NB4 (cell line): Measurements from ENCODE around the gene GSK3B.

ENCODE experiments used
- DNase-seq: peaks from one replicate; pipeline ENCODE4 v3.0.0; 2010; ENCODE audit warnings: low read depth
- H3K4me3 ChIP-seq: one replicate; pipeline ENCODE4 v1.5.1; 2011; ENCODE audit warnings: mild to moderate bottlenecking, low read depth, low read length, moderate library complexity
- MAX ChIP-seq: IDR thresholded peaks from 2 replicates; pipeline ENCODE4 v1.6.1; 2011; ENCODE audit warnings: low read depth, low read length
- MYC ChIP-seq: IDR thresholded peaks from 2 replicates; pipeline ENCODE4 v1.6.1; 2011; ENCODE audit warnings: low read depth, low read length
- POLR2A ChIP-seq: IDR thresholded peaks from 2 replicates; pipeline ENCODE4 v1.6.1; 2011; ENCODE audit warnings: mild to moderate bottlenecking; ENCODE audit not compliant: insufficient read length; ENCODE audit errors: extremely low read depth
- TF ChIP-seq, protein P1 (sequence below): IDR thresholded peaks from one replicate; pipeline ENCODE4 v1.5.1; 2012; ENCODE audit warnings: low read depth, low read length

GSK3B gene

GRCh38 chr3:119825820-119826219 is 268.4 kb downstream of the GSK3B start:
- TF ChIP-seq, protein P1, sequence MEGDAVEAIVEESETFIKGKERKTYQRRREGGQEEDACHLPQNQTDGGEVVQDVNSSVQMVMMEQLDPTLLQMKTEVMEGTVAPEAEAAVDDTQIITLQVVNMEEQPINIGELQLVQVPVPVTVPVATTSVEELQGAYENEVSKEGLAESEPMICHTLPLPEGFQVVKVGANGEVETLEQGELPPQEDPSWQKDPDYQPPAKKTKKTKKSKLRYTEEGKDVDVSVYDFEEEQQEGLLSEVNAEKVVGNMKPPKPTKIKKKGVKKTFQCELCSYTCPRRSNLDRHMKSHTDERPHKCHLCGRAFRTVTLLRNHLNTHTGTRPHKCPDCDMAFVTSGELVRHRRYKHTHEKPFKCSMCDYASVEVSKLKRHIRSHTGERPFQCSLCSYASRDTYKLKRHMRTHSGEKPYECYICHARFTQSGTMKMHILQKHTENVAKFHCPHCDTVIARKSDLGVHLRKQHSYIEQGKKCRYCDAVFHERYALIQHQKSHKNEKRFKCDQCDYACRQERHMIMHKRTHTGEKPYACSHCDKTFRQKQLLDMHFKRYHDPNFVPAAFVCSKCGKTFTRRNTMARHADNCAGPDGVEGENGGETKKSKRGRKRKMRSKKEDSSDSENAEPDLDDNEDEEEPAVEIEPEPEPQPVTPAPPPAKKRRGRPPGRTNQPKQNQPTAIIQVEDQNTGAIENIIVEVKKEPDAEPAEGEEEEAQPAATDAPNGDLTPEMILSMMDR, result no peak
- H3K4me3 ChIP-seq, result no peak overlapping the region
- no peak for DNase-seq

- DNase-seq, result no peak
Measured at GRCh38 chr3:119819806-119820205, 274.4 kb downstream of the GSK3B start.

GRCh38 chr3:119818937-119819336 is 275.3 kb downstream of the GSK3B start:
- TF ChIP-seq MYC (no peak), POLR2A (no peak), MAX (no peak)
- TF ChIP-seq, protein P1, result no peak
- DNase-seq, result no peak
- no peak overlapping the region for H3K4me3 ChIP-seq

More at GRCh38 chr3:119819806-119820205, 274.4 kb downstream of the GSK3B start:
- H3K4me3 ChIP-seq, result no peak overlapping the region
- no peak for TF ChIP-seq MYC
- TF ChIP-seq, protein P1, result no peak
- TF ChIP-seq POLR2A, result no peak
- TF ChIP-seq MAX, result no peak

GRCh38 chr3:119817583-119818363 is 276.5 kb downstream of the GSK3B start:
- DNase-seq, result no peak
- TF ChIP-seq POLR2A, result no peak
- TF ChIP-seq MYC, result no peak
- TF ChIP-seq, protein P1, result no peak
- TF ChIP-seq MAX, result no peak
- H3K4me3 ChIP-seq, result no peak overlapping the region

DNA sequence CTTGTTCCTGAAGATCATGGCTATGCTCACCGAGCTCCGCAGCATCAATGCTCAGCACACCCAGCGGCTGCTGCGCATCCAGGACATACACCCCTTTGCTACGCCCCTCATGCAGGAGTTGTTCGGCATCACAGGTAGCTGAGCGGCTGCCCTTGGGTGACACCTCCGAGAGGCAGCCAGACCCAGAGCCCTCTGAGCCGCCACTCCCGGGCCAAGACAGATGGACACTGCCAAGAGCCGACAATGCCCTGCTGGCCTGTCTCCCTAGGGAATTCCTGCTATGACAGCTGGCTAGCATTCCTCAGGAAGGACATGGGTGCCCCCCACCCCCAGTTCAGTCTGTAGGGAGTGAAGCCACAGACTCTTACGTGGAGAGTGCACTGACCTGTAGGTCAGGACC is 277.2 kb downstream of the GSK3B start:
- no peak overlapping the region for H3K4me3 ChIP-seq
- no peak for TF ChIP-seq POLR2A
- TF ChIP-seq MAX, result no peak
- DNase-seq, result no peak

DNA sequence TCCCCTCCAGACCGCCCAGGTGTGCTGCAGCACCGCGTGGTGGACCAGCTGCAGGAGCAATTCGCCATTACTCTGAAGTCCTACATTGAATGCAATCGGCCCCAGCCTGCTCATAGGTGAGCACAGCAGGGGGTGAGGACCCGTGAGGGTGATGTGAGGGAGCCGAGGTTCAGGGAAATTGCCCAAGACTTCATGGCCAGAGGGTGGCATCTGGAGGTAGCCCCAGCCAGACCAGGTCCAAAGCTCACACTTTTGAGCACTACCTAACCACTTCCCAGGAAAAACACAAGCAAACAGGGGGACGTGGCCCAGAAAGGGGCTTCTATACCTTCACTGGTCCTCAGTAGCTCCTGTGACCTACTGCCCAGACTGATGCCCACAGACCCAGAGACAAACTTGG is 278.5 kb downstream of the GSK3B start:
- no peak for DNase-seq
- TF ChIP-seq MAX, result no peak
- TF ChIP-seq POLR2A, result no peak
- TF ChIP-seq MYC, result no peak
- TF ChIP-seq, protein P1, result no peak
- H3K4me3 ChIP-seq, result no peak overlapping the region
